Jurkat, Clone E6-1 (cell line): Measurements from ENCODE around the gene CA5B.
A peak's percentile ranks its signal among the peaks of the same experiment; 100 is the strongest.
"Not testable (repeated sequence)": the region's sequence is repeated elsewhere in the genome, so short reads cannot be mapped to it uniquely, and the experiment has no call there.

ENCODE experiments used
- DNase-seq: peaks from one replicate; pipeline ENCODE4 v3.0.0-alpha.2; 2011; ENCODE audit warnings: low read depth, low spot score
- H3K4me3 ChIP-seq: 2 replicates; pipeline ENCODE4 v1.5.1; 2011; ENCODE audit warnings: mild to moderate bottlenecking, low read length, control low read depth, moderate library complexity

Gene CA5B

DNA sequence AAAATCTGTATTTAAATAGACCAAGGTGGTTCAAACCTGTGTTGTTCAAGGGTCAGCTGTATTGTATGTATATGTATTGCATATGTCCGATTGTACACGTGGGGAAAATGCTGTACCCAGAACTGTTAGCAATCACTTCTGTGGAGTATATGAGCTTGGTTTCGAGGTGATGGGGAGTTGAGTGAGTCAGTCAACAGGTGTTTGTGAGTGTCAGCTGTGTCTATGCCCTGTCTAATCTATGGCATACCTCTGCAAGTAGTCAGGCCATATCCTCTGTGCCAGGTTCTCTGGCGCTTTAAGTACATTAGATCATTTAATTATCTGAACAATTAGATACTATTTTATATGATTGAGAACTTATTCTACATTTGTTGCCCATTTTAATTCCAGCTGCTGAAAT, 59.6 kb downstream of the CA5B start:
- no peak overlapping the region for H3K4me3 ChIP-seq
- DNase-seq, result no peak

DNA sequence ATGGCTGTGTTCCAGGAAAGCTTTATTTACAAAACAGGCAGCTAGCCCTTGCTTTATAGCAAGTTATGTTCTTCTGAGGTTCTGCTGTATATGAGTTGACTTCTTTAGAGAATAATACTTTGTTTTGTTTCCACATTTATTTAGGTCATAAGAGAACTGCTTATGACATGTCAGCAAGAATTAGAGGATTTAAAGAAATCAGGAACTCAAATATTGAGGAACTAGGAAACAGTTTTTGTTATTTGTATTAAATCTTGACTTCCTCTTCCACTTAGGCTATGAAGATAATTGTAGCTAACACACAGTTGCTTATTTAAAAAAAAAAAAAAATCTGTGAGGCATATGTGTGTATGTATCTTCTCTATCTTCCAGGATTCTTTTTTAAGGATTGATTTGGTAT, 66.5 kb downstream of the CA5B start:
- no peak for DNase-seq
- no peak overlapping the region for H3K4me3 ChIP-seq

DNA sequence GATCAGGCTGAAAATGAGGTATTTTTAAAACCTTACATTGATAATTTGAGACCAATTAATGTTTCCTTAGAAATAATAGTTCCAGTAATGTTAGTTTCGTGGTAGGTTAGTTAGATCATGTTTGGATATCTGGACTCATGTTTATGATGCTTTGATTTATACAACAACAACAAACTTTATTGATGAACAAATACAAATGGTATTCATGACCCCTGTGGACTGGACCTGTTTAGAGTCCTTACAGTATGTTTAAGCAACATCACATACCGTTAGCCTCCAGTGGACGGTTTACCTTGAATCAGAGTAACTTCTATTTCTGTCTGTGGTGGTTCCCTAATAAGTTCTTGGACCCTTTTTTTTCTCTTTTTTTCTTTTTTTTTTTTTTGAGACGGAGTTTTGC, 70.2 kb downstream of the CA5B start:
- H3K4me3 ChIP-seq, result no peak overlapping the region
- no peak for DNase-seq

DNA sequence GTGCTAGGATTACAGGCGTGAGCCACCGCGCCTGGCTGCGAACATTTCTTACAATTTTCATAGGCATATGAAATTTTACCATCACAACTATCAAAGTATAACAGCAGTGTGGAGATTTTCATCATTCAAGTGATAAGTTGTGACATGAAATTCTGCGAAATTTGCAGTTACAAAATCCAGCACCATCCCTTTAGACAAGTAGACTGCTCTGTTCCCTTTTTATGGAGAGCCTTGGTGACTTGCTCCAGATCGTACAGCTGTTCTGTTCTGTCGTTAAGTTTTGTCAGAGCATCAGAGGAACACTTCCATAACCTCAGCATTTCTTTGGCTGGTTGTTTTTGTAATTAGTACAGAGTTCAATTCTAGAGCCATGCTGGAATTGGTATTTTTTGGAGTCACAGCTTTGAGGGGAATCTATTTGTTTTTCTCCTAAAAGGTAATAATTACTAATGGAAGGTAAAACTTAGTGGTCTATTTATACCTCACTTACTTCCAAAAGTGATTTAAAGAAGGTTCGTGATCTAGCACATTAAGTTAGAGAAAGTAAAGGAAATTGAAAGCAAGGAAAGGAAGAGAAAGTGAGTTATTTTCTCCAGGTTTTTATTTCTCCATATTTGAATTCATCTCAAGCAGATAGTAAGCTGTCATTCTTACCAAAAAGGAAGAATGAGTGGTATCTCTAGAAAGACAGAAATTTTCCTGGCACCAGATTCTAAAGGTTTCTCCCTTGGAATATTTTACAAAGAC, 74.3 kb downstream of the CA5B start:
- H3K4me3 ChIP-seq, result no peak overlapping the region
- DNase-seq, result no peak

DNA sequence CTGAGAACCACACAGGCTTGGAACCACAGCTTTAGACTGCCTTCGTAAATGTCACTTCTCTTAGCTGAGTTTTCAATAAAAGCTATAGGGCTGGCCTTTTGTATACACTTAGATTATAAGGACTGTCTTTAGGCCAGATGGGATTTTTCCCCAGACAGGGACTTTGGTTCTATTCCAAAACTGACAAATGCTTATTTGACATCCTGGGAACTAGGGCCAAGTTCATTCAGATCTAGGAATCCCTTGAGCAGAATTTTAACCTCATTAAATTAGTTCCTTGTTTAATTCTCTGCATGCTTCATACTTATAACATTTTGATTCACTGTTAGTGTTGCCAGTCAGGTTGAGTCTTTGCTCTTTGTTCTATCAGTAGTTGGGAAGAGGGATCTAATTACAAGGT, 75.3 kb downstream of the CA5B start:
- DNase-seq, result no peak
- no peak overlapping the region for H3K4me3 ChIP-seq

DNA sequence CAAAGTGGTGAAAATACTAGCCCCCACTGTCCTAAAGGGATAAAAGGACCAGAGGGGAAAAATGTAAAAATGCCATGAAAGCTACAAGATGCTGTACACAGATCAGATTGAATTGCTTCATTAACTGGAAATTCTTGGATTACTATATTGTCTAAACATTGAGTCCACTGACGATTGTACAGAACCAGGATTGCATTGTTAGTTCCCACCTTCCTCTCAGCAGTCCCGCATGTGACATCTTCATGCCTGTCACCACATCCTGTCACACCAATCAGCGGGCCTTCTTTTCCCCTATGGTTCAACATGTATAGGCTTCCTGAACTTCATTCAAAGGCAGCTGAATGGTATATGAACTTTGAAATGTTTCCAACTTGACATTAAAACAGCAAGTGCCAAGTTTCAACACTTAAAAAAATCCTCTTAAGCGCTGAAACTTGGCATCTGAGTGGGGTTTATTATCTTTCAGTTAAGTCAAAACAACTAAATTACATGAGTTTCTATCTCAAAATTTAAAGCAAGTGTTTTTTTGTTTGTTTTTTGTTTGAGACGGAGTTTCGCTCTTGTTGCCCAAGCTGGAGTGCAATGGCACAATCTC, 76.8 kb downstream of the CA5B start:
- no peak overlapping the region for H3K4me3 ChIP-seq
- no peak for DNase-seq

- DNase-seq, result peak; percentile 42
- H3K4me3 ChIP-seq, result no peak overlapping the region
Measured at GRCh38 chrX:15815779-15816437, 77.8 kb downstream of the CA5B start.

GRCh38 chrX:15816438-15816809, 78.4 kb downstream of the CA5B start:
- H3K4me3 ChIP-seq, result no peak overlapping the region
- DNase-seq, result no peak

DNA sequence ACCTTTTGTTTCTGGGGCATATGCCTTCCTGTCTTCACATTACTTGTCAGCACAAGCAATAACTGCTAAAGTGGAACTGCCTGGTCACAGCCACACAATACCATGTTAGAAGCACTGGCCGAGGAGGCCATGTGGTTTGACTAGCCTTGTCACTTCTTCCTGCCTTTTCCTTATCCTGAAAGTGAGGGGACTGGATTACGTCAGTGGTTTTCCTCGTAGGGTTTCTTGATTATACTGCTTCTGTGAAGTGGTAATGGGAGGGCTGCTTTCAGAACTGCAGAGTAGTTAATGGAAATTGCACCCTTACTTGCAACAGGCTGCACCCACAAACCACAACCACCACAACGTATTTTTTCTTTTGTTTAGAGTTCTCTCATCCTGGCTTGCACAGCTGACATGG, 78.8 kb downstream of the CA5B start:
- peak; percentile 81 for DNase-seq
- no peak overlapping the region for H3K4me3 ChIP-seq

GRCh38 chrX:15820106-15821073, 82.3 kb downstream of the CA5B start:
- no peak overlapping the region for H3K4me3 ChIP-seq
- DNase-seq, result no peak

DNA sequence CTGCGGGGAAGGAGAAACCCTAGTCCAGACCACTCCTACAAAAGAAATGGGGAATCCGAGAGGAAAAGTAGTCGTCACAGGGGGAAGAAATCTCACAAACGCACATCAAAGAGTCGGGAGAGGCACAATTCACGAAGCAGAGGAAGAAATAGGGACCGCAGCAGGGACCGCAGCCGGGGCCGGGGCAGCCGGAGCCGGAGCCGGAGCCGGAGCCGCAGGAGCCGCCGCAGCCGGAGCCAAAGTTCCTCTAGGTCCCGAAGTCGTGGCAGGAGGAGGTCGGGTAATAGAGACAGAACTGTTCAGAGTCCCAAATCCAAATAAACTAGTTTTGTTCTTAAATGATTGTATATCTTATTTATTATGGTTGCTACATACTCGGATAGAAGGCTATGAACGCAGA, 84.9 kb downstream of the CA5B start:
- DNase-seq, result no peak
- H3K4me3 ChIP-seq, result no peak overlapping the region

DNA sequence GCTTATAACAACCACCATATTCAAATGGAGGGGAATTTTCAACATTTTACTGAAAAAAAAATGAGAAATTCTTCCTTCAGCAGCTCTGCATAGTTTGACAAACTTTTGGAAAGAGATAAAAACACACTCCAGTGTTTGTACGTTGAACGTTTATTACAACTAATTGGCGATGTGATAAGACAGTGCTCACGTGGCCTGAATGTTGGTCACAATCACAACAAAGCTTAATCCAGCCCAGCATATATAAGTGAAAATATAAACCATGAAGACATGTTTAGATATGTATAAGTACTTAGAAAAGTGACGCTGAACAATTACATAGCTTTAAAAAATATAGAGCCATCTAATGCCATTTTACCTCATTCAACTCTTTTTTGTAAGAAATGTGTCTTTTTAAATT, 87.9 kb downstream of the CA5B start:
- H3K4me3 ChIP-seq, result no peak overlapping the region

GRCh38 chrX:15829217-15829616, 91.1 kb downstream of the CA5B start:
- H3K4me3 ChIP-seq, result no peak overlapping the region
- DNase-seq, result no peak

More for the DNA sequence above, 87.9 kb downstream of the CA5B start:
- DNase-seq, result no peak

DNA sequence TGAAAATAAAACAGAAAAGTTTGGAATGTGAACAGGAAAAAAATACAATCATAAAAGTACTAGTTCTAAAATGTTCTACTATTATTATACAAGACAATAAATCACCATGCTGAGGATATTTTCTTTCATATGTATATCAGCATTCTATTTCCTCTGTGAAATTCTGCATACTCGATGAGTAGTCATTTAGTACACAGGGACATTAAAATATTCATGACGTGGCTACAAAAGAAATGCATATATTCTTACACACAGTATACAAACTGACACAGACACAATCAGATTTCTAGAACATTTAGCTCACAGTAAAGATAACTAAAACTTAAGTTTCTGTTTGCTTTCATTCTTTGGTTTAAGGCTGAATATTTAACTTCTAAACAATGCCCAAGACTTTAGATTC, 93.3 kb downstream of the CA5B start:
- H3K4me3 ChIP-seq, DNase-seq: not testable (repeated sequence)

GRCh38 chrX:15834053-15834452, 96.0 kb downstream of the CA5B start:
- DNase-seq, result no peak
- H3K4me3 ChIP-seq, result no peak overlapping the region

- H3K4me3 ChIP-seq, result no peak overlapping the region
- DNase-seq, result no peak
Measured at GRCh38 chrX:15834827-15835595, 96.9 kb downstream of the CA5B start.
